Peyer's patch (tissue), 4 donors: Measurements from ENCODE around the gene MAML3. TPM values are rescaled to one million over a fixed set of nuclear protein-coding genes. Genes with fewer than 3 reads are reported as not detected.
A peak's percentile ranks its signal among the peaks of the same experiment; 100 is the strongest.

Source experiments
- DNase-seq, 3 donors: peaks; one replicate each; pipeline ENCODE4 v3.0.0-alpha.2; 2017 to 2019
- H3K27ac ChIP-seq, 4 donors: fragments of 200-600 bp; sonication (generic); one replicate each; pipeline ENCODE4 v1.5.1; 2016 to 2019
- H3K27me3 ChIP-seq, 2 donors: fragments of 200-600 bp; sonication (generic); one replicate each; pipeline ENCODE4 v1.5.1; 2019
- H3K36me3 ChIP-seq, 3 donors: fragments of 200-600 bp; sonication (generic); one replicate each; pipeline ENCODE4 v1.5.1; 2016 to 2019
- H3K4me1 ChIP-seq, 4 donors: fragments of 200-600 bp; sonication (generic); one replicate each; pipeline ENCODE4 v1.5.1; 2016 to 2019
- H3K4me3 ChIP-seq, 4 donors: fragments of 200-600 bp; sonication (generic); 1 replicate in 3 of 4; 2 replicates in 1 of 4; pipeline ENCODE4 v1.5.1; 2016 to 2019; ENCODE audit warnings: mild to moderate bottlenecking in 1 of 4
- H3K9me3 ChIP-seq, 4 donors: fragments of 200-600 bp; sonication (generic); one replicate each; pipeline ENCODE4 v1.5.1; 2016 to 2019; ENCODE audit warnings: mild to moderate bottlenecking in 1 of 4
- POLR2A ChIP-seq, 2 donors: fragments of 450-650 bp; IDR thresholded peaks; one replicate each; pipeline ENCODE4 v1.5.1; 2017; ENCODE audit warnings: antibody characterized with exemption in 2 of 2, mild to moderate bottlenecking in 2 of 2, moderate library complexity in 2 of 2
- total RNA-seq, 4 donors: library from RNA; depleted of rRNA; stranded (reverse); fragments of >200 nt; gene quantifications; one replicate each; pipeline ENCODE4 v1.1.0, GENCODE V29; 2016
- TF ChIP-seq, protein P1 (sequence below), 6 experiments: fragments of 450-650 bp in 4 of 6; fragments of 200-600 bp in 2 of 6; sonication (generic) in 1 of 6; IDR thresholded peaks; one replicate each; pipeline ENCODE4 v1.5.1; 2017 to 2019; ENCODE audit warnings: antibody characterized with exemption in 6 of 6, mild to moderate bottlenecking in 3 of 6, moderate library complexity in 1 of 6

Gene MAML3
- total RNA-seq, 4 donors from 2014 or later: 6.5 to 44.6 (median 22.1) TPM

DNA sequence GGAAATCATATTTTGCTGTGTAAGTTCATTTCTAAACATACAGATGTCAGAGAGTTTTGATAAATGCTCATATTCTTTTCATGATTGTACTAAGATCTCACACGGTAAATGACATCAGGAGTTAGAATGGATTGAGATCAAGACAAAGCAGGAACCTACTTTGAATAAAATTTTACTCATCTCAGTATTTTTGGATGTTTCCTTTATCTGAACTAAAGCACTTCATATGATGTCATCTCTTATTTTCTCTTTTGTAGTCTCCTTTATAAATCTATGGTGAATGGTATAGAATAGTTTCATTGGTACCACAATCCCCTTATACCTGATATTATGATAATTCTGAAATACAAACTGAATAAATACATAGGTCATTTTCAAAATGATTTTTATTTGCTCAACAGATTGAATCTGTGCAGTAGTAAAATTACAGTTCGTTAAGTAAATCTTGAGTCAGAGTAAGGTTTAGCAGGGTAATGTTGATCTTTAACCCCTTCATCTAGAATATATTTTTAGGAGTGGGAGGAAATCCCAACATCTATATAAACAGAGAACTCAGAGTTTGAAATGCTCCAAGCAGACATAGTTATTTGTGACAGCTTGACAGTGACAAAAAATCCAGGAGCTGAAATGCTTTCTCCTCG lies 308.4 kb downstream of the MAML3 start:
- TF ChIP-seq, protein P1, sequence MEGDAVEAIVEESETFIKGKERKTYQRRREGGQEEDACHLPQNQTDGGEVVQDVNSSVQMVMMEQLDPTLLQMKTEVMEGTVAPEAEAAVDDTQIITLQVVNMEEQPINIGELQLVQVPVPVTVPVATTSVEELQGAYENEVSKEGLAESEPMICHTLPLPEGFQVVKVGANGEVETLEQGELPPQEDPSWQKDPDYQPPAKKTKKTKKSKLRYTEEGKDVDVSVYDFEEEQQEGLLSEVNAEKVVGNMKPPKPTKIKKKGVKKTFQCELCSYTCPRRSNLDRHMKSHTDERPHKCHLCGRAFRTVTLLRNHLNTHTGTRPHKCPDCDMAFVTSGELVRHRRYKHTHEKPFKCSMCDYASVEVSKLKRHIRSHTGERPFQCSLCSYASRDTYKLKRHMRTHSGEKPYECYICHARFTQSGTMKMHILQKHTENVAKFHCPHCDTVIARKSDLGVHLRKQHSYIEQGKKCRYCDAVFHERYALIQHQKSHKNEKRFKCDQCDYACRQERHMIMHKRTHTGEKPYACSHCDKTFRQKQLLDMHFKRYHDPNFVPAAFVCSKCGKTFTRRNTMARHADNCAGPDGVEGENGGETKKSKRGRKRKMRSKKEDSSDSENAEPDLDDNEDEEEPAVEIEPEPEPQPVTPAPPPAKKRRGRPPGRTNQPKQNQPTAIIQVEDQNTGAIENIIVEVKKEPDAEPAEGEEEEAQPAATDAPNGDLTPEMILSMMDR (IDR thresholded peaks at IDR 0.05): no peak
- no peak for TF ChIP-seq POLR2A (IDR thresholded peaks at IDR 0.05)

DNA sequence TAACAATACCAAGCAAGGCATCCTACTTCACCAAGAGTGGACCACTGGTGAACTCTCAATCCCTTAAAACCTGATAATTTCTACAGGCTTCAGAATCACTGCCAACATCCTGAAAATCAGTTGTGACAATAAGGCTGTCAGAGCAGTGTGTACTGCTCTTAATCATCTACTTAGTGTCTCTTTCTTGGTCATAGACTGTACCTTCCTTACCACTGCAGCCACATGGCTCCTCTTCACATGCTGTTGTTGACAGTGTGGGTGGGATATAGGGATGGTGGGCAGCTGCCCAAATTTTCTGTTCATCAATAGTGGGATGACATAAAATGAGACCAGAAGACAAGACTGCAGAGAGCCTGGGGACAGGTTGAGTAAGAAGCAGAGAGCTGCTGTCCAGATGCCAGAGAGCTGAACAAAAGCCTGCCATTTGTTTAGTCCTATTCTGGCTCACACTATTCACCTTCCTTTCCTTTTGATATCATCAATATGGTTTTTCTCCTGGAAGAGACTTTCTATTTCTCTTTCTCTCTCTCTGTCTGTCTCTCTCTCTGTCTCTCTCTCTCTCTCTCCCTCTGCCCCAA lies 309.4 kb downstream of the MAML3 start:
- H3K27me3 ChIP-seq: no peaks in the 10 kb centered on the region
- H3K4me1 ChIP-seq: peaks cover 0 to 12% (median 4%) of the 10 kb centered on the region in 4 donors
- H3K9me3 ChIP-seq: no peaks in the 10 kb centered on the region
- no peak overlapping the region for H3K27ac ChIP-seq
- no peak for TF ChIP-seq POLR2A (IDR thresholded peaks at IDR 0.05)
- TF ChIP-seq, protein P1 (IDR thresholded peaks at IDR 0.05): no peak
- no peak overlapping the region for H3K4me3 ChIP-seq
- no peak for DNase-seq
- no peaks in the 10 kb centered on the region for H3K36me3 ChIP-seq

More for the DNA sequence above, 308.4 kb downstream of the MAML3 start:
- H3K27me3 ChIP-seq: no peaks in the 10 kb centered on the region
- no peak overlapping the region for H3K4me3 ChIP-seq
- H3K36me3 ChIP-seq: no peaks in the 10 kb centered on the region
- H3K27ac ChIP-seq: no peak overlapping the region
- DNase-seq: no peak
- H3K9me3 ChIP-seq: no peaks in the 10 kb centered on the region
- H3K4me1 ChIP-seq: peaks cover 0 to 6% (median 4%) of the 10 kb centered on the region in 4 donors

DNA sequence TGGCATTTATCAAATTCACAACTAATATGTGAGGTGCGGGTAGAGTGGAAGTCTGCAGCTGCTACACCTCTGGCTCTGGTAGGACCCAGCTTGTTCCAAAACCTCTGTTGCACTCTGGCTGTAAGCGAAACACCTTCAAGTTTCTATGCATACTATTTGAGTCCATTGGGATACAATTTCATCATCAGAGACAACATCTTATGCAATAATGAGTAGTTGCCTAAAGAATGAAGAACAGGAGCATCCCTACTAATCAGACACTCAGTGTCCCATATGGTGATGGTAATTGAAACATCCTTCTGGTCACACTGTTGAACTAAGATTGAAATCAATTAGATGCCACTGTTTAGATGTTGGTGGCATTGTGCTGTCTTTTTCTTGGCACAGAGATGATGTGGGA lies 309.9 kb downstream of the MAML3 start:
- peaks cover 0 to 12% (median 4%) of the 10 kb centered on the region in 4 donors for H3K4me1 ChIP-seq
- H3K9me3 ChIP-seq: no peaks in the 10 kb centered on the region
- no peak overlapping the region for H3K27ac ChIP-seq
- no peaks in the 10 kb centered on the region for H3K27me3 ChIP-seq
- H3K36me3 ChIP-seq: no peaks in the 10 kb centered on the region
- TF ChIP-seq, protein P1 (IDR thresholded peaks at IDR 0.05): no peak
- TF ChIP-seq POLR2A (IDR thresholded peaks at IDR 0.05): no peak
- H3K4me3 ChIP-seq: no peak overlapping the region
- no peak for DNase-seq

DNA sequence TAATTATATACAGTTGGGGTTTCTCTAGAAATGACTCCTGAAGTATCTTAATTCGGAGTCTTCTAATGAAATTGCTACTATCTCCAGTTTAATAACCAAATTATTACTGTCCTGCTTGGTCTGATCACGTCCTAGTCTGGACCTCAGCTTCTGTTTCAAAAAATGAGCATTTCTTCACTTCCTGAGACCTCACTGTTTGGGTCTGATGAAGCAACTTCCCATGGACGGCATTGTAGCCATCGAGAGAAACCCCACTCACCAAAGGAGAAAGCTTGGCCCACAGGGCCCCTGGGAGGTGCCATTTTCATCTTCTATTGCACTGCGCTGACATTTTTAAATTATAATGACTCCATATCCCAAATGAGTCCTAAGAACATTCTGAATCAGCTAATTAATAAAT lies 310.3 kb downstream of the MAML3 start:
- no peak for TF ChIP-seq POLR2A (IDR thresholded peaks at IDR 0.05)
- TF ChIP-seq, protein P1 (IDR thresholded peaks at IDR 0.05): no peak
- Histone ChIP-seq H3K36me3 (no peaks in the 10 kb centered on the region), H3K27ac (no peak overlapping the region), H3K27me3 (no peaks in the 10 kb centered on the region), H3K4me3 (no peak overlapping the region), H3K4me1 (peaks cover 0 to 12% (median 4%) of the 10 kb centered on the region in 4 donors), H3K9me3 (no peaks in the 10 kb centered on the region)
- no peak for DNase-seq

DNA sequence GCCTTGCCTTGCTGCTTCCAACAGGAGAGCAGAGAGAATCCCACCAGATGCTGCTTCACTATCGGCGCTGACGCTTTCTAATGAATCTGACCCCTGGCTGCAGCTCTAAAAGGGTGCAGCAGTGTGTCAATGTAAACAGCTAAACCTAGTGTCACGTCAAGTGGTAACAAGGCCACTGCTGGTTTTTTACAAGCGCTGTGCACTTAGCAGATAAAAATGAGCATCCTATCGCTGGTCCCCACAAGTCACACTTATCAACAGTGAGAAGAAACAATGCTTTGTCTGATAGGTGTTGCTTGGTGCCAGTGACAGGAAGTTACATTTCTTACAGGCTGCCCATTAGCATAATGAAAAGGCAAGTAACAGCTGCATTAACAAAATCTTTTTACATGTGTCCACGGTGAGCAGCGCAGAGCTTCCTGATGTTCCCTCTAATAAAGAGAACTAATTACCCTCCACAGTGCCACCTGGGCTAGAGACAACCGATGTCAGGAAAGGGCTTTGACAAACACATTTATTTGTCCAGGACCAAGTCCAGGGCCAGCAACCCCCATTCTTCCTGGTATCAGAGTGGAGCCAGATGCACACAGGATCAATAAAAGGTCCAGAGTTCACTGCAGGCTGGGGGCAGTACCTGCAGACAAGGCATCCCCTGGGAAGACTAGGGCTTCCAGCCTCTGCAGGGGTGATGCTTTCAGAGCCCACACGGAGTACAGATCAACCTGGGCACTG lies 312.4 kb downstream of the MAML3 start:
- Histone ChIP-seq H3K27ac (peak overlapping the region in 2 of 4 donors; percentile 5 to 29), H3K27me3 (no peaks in the 10 kb centered on the region), H3K4me3 (no peak overlapping the region), H3K9me3 (no peaks in the 10 kb centered on the region), H3K4me1 (peaks cover 0 to 12% (median 4%) of the 10 kb centered on the region in 4 donors), H3K36me3 (no peaks in the 10 kb centered on the region)
- no peak for TF ChIP-seq POLR2A (IDR thresholded peaks at IDR 0.05)
- TF ChIP-seq, protein P1 (IDR thresholded peaks at IDR 0.05): peak in 3 of 6 experiments; percentile 12 to 33 (median 16)
- peak in 2 of 3 donors; percentile 63 to 74 for DNase-seq
